DOHH2 (cell line): Measurements from ENCODE around the gene LEPR.

Experiments used
- EZH2phosphoT487 ChIP-seq: fragments of 200-600 bp; sonication (generic); IDR thresholded peaks from 2 replicates; pipeline ENCODE4 v1.6.1; 2017; ENCODE audit warnings: borderline replicate concordance, mild to moderate bottlenecking, antibody characterized with exemption, low read length, moderate library complexity, mixed read lengths
- TF ChIP-seq, protein P1 (sequence below): fragments of 200-600 bp; sonication (generic); IDR thresholded peaks from one replicate; pipeline ENCODE4 v1.5.1; 2014; ENCODE audit warnings: antibody characterized with exemption, mild to moderate bottlenecking, low read depth, low read length; ENCODE audit not compliant: poor library complexity, severe bottlenecking

DNA sequence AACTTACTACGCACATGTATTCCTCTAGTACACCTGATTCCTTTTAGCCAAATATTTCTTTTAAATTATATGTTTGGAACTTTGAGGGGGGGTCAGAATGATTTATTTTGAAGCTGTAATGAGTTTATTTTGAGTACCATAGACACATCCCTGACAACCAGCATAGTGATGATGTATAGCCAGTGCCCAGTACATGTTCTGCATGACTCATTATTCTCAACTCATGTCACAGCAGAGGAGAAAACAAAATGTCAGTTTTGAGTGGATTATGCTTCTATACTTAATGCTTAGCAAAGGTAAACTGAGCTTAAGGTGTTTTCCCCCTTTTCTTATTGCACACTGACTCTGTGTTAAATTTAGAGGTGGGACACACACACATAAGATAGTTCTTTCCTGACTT is 22.4 kb upstream of the LEPR start:
- TF ChIP-seq, protein P1, sequence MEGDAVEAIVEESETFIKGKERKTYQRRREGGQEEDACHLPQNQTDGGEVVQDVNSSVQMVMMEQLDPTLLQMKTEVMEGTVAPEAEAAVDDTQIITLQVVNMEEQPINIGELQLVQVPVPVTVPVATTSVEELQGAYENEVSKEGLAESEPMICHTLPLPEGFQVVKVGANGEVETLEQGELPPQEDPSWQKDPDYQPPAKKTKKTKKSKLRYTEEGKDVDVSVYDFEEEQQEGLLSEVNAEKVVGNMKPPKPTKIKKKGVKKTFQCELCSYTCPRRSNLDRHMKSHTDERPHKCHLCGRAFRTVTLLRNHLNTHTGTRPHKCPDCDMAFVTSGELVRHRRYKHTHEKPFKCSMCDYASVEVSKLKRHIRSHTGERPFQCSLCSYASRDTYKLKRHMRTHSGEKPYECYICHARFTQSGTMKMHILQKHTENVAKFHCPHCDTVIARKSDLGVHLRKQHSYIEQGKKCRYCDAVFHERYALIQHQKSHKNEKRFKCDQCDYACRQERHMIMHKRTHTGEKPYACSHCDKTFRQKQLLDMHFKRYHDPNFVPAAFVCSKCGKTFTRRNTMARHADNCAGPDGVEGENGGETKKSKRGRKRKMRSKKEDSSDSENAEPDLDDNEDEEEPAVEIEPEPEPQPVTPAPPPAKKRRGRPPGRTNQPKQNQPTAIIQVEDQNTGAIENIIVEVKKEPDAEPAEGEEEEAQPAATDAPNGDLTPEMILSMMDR, result no peak
- no peak for TF ChIP-seq EZH2phosphoT487
